NCI-H2227 (cell line): ENCODE measurements around the gene RALGPS1.

ENCODE experiments used
- DNase-seq: peaks from one replicate; lab custom pipeline; 2025; ENCODE audit not compliant: unreplicated experiment; lab: John Stamatoyannopoulos, UW

The RALGPS1 gene

GRCh38 chr9:127182901-127183746 is 268.5 kb downstream of the RALGPS1 start:
- DNase-seq = no peak

- DNase-seq = no peak
Observed at GRCh38 chr9:127183814-127184582, 269.4 kb downstream of the RALGPS1 start.

GRCh38 chr9:127184641-127185040 is 270.1 kb downstream of the RALGPS1 start:
- no peak for DNase-seq

- no peak for DNase-seq
Observed at GRCh38 chr9:127185181-127185580, 270.6 kb downstream of the RALGPS1 start.

GRCh38 chr9:127185931-127186781 is 271.6 kb downstream of the RALGPS1 start:
- DNase-seq = no peak

- no peak for DNase-seq
Observed at GRCh38 chr9:127186806-127187205, 272.2 kb downstream of the RALGPS1 start.

- DNase-seq = no peak
Observed at GRCh38 chr9:127187231-127187956, 272.8 kb downstream of the RALGPS1 start.

GRCh38 chr9:127188396-127188795 is 273.8 kb downstream of the RALGPS1 start:
- no peak for DNase-seq

GRCh38 chr9:127189628-127190027 is 275.0 kb downstream of the RALGPS1 start:
- DNase-seq = no peak

GRCh38 chr9:127192744-127193143 is 278.2 kb downstream of the RALGPS1 start:
- no peak for DNase-seq

GRCh38 chr9:127193483-127193882 is 278.9 kb downstream of the RALGPS1 start:
- DNase-seq = no peak

- no peak for DNase-seq
Observed at GRCh38 chr9:127194881-127195713, 280.5 kb downstream of the RALGPS1 start.

GRCh38 chr9:127195976-127196825 is 281.6 kb downstream of the RALGPS1 start:
- no peak for DNase-seq

GRCh38 chr9:127196826-127197145 is 282.2 kb downstream of the RALGPS1 start:
- DNase-seq = no peak

GRCh38 chr9:127197186-127197860 is 282.7 kb downstream of the RALGPS1 start:
- DNase-seq = no peak

- DNase-seq = no peak
Observed at GRCh38 chr9:127197861-127198430, 283.4 kb downstream of the RALGPS1 start.

GRCh38 chr9:127198587-127198986 is 284.0 kb downstream of the RALGPS1 start:
- no peak for DNase-seq
